HL-60/S4 treated with phorbol 12-myristate 13-acetate at 8.2 ng/mL for 4 days and 3 days (cell line): ENCODE measurements around the gene GMCL1.
"Not testable (repeated sequence)": the region's sequence is repeated elsewhere in the genome, so short reads cannot be mapped to it uniquely, and the experiment has no call there.

Source experiments
- in situ Hi-C: fragments of 300-500 bp; cut with MboI; formaldehyde crosslinking; loops from 2 replicates; pipeline ENCODE4 v1.15.0; 2022; ENCODE audit warnings: low sequenced_read_pairs

Gene GMCL1

GRCh38 chr2:69807821-69808540 is 21.5 kb upstream of the GMCL1 start:
- in situ Hi-C loops = loop anchor here (25.0 kb wide), 1 partner anchor 246 kb away; no protein-coding TSS in a partner anchor

- in situ Hi-C loops = loop anchor here (10.0 to 25.0 kb wide), 2 partner anchors 86 to 248 kb away; no protein-coding TSS in a partner anchor
These were observed 18.9 kb upstream of the GMCL1 start for GRCh38 chr2:69810550-69810949.

- in situ Hi-C loops = loop anchor here (10.0 to 25.0 kb wide), 2 partner anchors 86 to 249 kb away; no protein-coding TSS in a partner anchor
These were observed 18.4 kb upstream of the GMCL1 start for GRCh38 chr2:69811018-69811417.

- in situ Hi-C loops = loop anchor here (10.0 to 25.0 kb wide), 2 partner anchors 87 to 249 kb away; no protein-coding TSS in a partner anchor
These were observed 17.9 kb upstream of the GMCL1 start for GRCh38 chr2:69811591-69811990.

GRCh38 chr2:69815717-69816116 is 13.7 kb upstream of the GMCL1 start:
- in situ Hi-C loops = loop anchor here (10.0 to 25.0 kb wide), 2 partner anchors 91 to 253 kb away; no protein-coding TSS in a partner anchor

- in situ Hi-C loops = loop anchor here (10.0 to 25.0 kb wide), 2 partner anchors 92 to 255 kb away; no protein-coding TSS in a partner anchor
These were observed 12.4 kb upstream of the GMCL1 start for GRCh38 chr2:69816923-69817542.

- in situ Hi-C loops = loop anchor here (10.0 to 25.0 kb wide), 2 partner anchors 93 to 256 kb away; no protein-coding TSS in a partner anchor
These were observed 11.5 kb upstream of the GMCL1 start for GRCh38 chr2:69817729-69818501.

GRCh38 chr2:69827796-69828540 is 1.5 kb upstream of the GMCL1 start:
- in situ Hi-C loops = no loop called here

GRCh38 chr2:69828938-69829255 is 563 bp upstream of the GMCL1 start:
- in situ Hi-C loops = no loop called here

GRCh38 chr2:69830045-69830905 is 815 bp downstream of the GMCL1 start:
- in situ Hi-C loops = no loop called here

- in situ Hi-C loops = not testable (repeated sequence)
These were observed 1.4 kb downstream of the GMCL1 start for GRCh38 chr2:69830906-69831241.

- in situ Hi-C loops = no loop called here
These were observed 2.0 kb downstream of the GMCL1 start for GRCh38 chr2:69831354-69831905.

GRCh38 chr2:69833752-69834151 is 4.3 kb downstream of the GMCL1 start:
- in situ Hi-C loops = no loop called here

GRCh38 chr2:69835666-69836065 is 6.2 kb downstream of the GMCL1 start:
- in situ Hi-C loops = no loop called here

- in situ Hi-C loops = no loop called here
These were observed 6.9 kb downstream of the GMCL1 start for GRCh38 chr2:69836316-69836715.

GRCh38 chr2:69837533-69837932 is 8.1 kb downstream of the GMCL1 start:
- in situ Hi-C loops = no loop called here

- in situ Hi-C loops = no loop called here
These were observed 14.5 kb downstream of the GMCL1 start for GRCh38 chr2:69843993-69844392.

- in situ Hi-C loops = no loop called here
These were observed 15.1 kb downstream of the GMCL1 start for GRCh38 chr2:69844560-69844959.

GRCh38 chr2:69846182-69847067 is 17.0 kb downstream of the GMCL1 start:
- in situ Hi-C loops = no loop called here
